Caco-2 (cell line): ENCODE measurements around the gene RPUSD4. TPM values are rescaled to one million over a fixed set of nuclear protein-coding genes. Genes with fewer than 3 reads are reported as not detected.
A peak's percentile ranks its signal among the peaks of the same experiment; 100 is the strongest.

Experiments
- BruUV-seq: library from RNA; stranded (reverse); fragments of 400-500 nt; replicated peaks from 2 replicates; lab custom pipeline; 2021; lab: Mats Ljungman, UMichigan
- CTCF ChIA-PET: fragments of 300-600 bp; sonication (Branson Sonifier 250); formaldehyde crosslinking; loops from one replicate; lab custom pipeline; 2022; ENCODE audit warnings: antibody characterized with exemption; lab: Charles Lee
- POLR2A ChIA-PET: fragments of 300-600 bp; sonication (Branson Sonifier 250); formaldehyde crosslinking; loops from one replicate; lab custom pipeline; 2022; ENCODE audit warnings: antibody characterized with exemption; lab: Charles Lee
- DNase-seq, 2 experiments: peaks; one replicate each; pipeline versions ENCODE4 v3.0.0 to v3.0.0-alpha.2; 2020 to 2022
- H3K27me3 ChIP-seq: replicated peaks from 2 replicates; pipeline ENCODE4 v1.6.0; 2011; ENCODE audit warnings: low read length; ENCODE audit not compliant: control insufficient read depth, insufficient read depth
- H3K36me3 ChIP-seq: 2 replicates; pipeline ENCODE4 v1.5.1; 2011; ENCODE audit warnings: low read length; ENCODE audit not compliant: control insufficient read depth, insufficient read depth
- H3K4me1 ChIP-seq: fragments of 250-450 bp; sonication (Bioruptor Pico); 2 replicates; pipeline ENCODE4 v1.5.1; 2020; ENCODE audit warnings: mild to moderate bottlenecking
- H3K4me3 ChIP-seq: 2 replicates; pipeline ENCODE4 v1.5.1; 2011; ENCODE audit warnings: low read depth, mild to moderate bottlenecking, control low read depth, low read length
- H3K9me3 ChIP-seq: fragments of 250-450 bp; sonication (Bioruptor Pico); 2 replicates; pipeline ENCODE4 v1.5.1; 2020; ENCODE audit warnings: mild to moderate bottlenecking, moderate library complexity
- H3K27ac Mint-ChIP-seq: one replicate; pipeline ENCODE4 v1.8.0; 2022; ENCODE audit warnings: mixed read lengths; ENCODE audit not compliant: unreplicated experiment
- H3K27me3 Mint-ChIP-seq: one replicate; pipeline ENCODE4 v1.8.0; 2022; ENCODE audit warnings: mixed read lengths; ENCODE audit not compliant: insufficient read depth, unreplicated experiment
- H3K36me3 Mint-ChIP-seq: one replicate; pipeline ENCODE4 v1.8.0; 2022; ENCODE audit warnings: mild to moderate bottlenecking, mixed read lengths; ENCODE audit not compliant: insufficient read depth, unreplicated experiment
- H3K4me1 Mint-ChIP-seq: one replicate; pipeline ENCODE4 v1.8.0; 2022; ENCODE audit warnings: low read depth, mixed read lengths; ENCODE audit not compliant: unreplicated experiment
- H3K4me3 Mint-ChIP-seq: one replicate; pipeline ENCODE4 v1.8.0; 2022; ENCODE audit warnings: mild to moderate bottlenecking, moderate library complexity, mixed read lengths; ENCODE audit not compliant: unreplicated experiment
- H3K9me3 Mint-ChIP-seq: one replicate; pipeline ENCODE4 v1.8.0; 2022; ENCODE audit warnings: mixed read lengths; ENCODE audit not compliant: unreplicated experiment
- intact Hi-C: fragments of 100-400 bp; cut with micrococcal nuclease; formaldehyde crosslinking; loops from one replicate; pipeline ENCODE4 v1.10.0; 2022; ENCODE audit not compliant: unreplicated experiment
- total RNA-seq: library from RNA; stranded (reverse); gene quantifications from 2 replicates; pipeline ENCODE4 v1.2.3, GENCODE V29; 2022
- TF ChIP-seq, protein P1 (sequence below), 2 experiments: fragments of 200-600 bp in 1 of 2; IDR thresholded peaks; 1 replicate in 1 of 2; 2 replicates in 1 of 2; pipeline versions ENCODE4 v1.5.1 to v1.8.0; 2011 to 2022; ENCODE audit warnings: antibody characterized with exemption in 1 of 2, control low read depth in 1 of 2, inconsistent platforms in 1 of 2, low read depth in 1 of 2, low read length in 1 of 2, mild to moderate bottlenecking in 1 of 2, moderate library complexity in 1 of 2; ENCODE audit not compliant: insufficient read depth in 1 of 2, severe bottlenecking in 1 of 2, unreplicated experiment in 1 of 2

Gene RPUSD4
- total RNA-seq, 1 experiment from 2014 or later: 74.2 TPM

DNA sequence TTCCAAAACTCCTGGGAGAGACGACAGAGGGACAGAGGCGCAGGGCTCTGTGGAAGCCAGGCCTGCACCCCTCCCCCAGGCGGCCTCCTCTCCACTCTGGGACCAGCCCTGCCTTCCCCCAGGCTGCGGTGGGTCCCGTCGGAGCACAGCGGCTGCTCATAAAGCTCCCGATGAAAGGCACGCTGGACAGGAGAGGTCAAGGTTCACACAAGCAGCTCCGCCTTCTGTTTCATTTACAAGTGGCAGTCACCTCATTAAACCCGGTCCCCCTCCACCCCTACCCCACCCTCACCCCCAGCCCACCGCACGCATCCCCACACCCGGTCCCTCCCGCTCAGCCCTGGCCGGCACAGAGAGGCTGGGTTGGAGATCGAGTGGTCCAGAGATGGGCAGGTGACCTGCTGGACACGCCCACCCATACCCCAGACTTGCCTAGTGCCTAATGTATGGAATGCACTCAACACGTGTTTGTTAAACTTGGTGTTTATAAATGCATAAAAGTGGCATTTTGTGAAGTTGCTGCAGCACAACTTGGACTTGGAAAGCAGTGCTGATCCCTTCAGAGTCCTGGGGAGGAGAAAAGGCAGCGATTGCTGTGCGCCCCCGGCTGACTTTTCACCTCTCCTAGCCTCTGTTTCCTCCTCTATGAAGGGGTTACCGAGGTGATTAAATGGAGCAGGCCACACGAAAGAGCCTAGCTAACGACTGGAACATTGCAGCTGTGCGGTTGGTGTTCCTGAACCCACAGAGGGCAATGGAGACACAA, 26.0 kb downstream of the RPUSD4 start:
- no peaks in the 10 kb centered on the region for H3K36me3 Mint-ChIP-seq
- H3K27me3 Mint-ChIP-seq: no peaks in the 10 kb centered on the region
- intact Hi-C loops: loop anchor here (2.0 kb wide), 1 partner anchor 45 kb away; no protein-coding TSS in a partner anchor
- H3K4me1 Mint-ChIP-seq: no peaks in the 10 kb centered on the region
- no peak for DNase-seq
- Histone ChIP-seq H3K4me1 (0 out of 2 replicates have a peak, but pooled peaks cover 4% of the 10 kb centered on the region), H3K4me3 (no peak overlapping the region), H3K36me3 (peaks cover 2% of the 10 kb centered on the region; the same call in 1 of the 2 replicates), H3K9me3 (no peaks in the 10 kb centered on the region), H3K27me3 (no peaks in the 10 kb centered on the region)
- POLR2A ChIA-PET: no interaction called here
- CTCF ChIA-PET: no interaction called here
- no peak overlapping the region for H3K4me3 Mint-ChIP-seq
- TF ChIP-seq, protein P1, sequence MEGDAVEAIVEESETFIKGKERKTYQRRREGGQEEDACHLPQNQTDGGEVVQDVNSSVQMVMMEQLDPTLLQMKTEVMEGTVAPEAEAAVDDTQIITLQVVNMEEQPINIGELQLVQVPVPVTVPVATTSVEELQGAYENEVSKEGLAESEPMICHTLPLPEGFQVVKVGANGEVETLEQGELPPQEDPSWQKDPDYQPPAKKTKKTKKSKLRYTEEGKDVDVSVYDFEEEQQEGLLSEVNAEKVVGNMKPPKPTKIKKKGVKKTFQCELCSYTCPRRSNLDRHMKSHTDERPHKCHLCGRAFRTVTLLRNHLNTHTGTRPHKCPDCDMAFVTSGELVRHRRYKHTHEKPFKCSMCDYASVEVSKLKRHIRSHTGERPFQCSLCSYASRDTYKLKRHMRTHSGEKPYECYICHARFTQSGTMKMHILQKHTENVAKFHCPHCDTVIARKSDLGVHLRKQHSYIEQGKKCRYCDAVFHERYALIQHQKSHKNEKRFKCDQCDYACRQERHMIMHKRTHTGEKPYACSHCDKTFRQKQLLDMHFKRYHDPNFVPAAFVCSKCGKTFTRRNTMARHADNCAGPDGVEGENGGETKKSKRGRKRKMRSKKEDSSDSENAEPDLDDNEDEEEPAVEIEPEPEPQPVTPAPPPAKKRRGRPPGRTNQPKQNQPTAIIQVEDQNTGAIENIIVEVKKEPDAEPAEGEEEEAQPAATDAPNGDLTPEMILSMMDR (IDR thresholded peaks at IDR 0.05; ENCODE audit: insufficient read depth in 1 of 2, low read depth in 1 of 2, low read length in 1 of 2, severe bottlenecking in 1 of 2, unreplicated experiment in 1 of 2): no peak
- H3K9me3 Mint-ChIP-seq: no peaks in the 10 kb centered on the region
- H3K27ac Mint-ChIP-seq: peak overlapping the region; percentile 56
- no TSS peak for BruUV-seq

DNA sequence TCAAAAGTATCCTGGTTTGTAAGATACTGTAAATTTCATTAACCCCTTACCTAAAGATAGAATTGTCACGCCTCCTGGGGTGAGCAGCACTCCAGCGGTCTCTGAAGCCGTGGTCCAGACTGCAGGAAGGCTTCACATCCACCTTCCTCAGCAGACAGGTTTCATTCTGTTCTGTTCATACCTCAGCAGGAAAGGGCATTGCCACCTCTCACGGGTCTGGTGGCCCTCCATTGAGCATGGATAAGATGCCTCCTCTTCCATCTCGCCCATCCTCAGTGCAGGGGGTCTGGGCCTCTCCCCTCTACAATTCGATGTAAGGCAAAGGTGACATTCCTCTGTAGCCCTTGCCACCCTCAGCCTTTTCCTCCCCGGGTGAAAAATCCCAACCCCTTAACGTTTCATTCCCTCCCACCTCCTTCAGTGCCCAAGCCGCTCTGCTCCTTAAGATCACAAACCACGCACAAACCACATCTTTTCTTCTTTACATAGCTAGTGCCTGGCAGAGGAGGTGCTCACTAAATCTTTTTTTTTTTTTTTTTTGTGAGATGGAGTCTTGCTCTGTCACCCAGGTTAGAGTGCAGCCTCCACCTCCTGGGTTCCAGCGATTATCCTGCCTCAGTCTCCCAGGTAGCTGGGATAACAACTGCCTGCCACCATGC, 28.5 kb downstream of the RPUSD4 start:
- Mint-ChIP-seq H3K4me1 (no peaks in the 10 kb centered on the region), H3K4me3 (no peak overlapping the region), H3K36me3 (no peaks in the 10 kb centered on the region), H3K27ac (no peak overlapping the region), H3K9me3 (no peaks in the 10 kb centered on the region), H3K27me3 (no peaks in the 10 kb centered on the region)
- CTCF ChIA-PET: interaction anchor here (0.6 kb wide), 1 partner anchor 249 kb away, joined by 3 read pairs; no protein-coding TSS in a partner anchor
- Histone ChIP-seq H3K27me3 (no peaks in the 10 kb centered on the region), H3K9me3 (no peaks in the 10 kb centered on the region), H3K4me1 (0 out of 2 replicates have a peak, but pooled peaks cover 4% of the 10 kb centered on the region), H3K36me3 (no peaks in the 10 kb centered on the region; the same call in 1 of the 2 replicates), H3K4me3 (no peak overlapping the region)
- BruUV-seq: no TSS peak
- intact Hi-C loops: no loop called here
- POLR2A ChIA-PET: no interaction called here
- TF ChIP-seq, protein P1 (IDR thresholded peaks at IDR 0.05; ENCODE audit: insufficient read depth in 1 of 2, low read depth in 1 of 2, low read length in 1 of 2, severe bottlenecking in 1 of 2, unreplicated experiment in 1 of 2): no peak
- DNase-seq: no peak

DNA sequence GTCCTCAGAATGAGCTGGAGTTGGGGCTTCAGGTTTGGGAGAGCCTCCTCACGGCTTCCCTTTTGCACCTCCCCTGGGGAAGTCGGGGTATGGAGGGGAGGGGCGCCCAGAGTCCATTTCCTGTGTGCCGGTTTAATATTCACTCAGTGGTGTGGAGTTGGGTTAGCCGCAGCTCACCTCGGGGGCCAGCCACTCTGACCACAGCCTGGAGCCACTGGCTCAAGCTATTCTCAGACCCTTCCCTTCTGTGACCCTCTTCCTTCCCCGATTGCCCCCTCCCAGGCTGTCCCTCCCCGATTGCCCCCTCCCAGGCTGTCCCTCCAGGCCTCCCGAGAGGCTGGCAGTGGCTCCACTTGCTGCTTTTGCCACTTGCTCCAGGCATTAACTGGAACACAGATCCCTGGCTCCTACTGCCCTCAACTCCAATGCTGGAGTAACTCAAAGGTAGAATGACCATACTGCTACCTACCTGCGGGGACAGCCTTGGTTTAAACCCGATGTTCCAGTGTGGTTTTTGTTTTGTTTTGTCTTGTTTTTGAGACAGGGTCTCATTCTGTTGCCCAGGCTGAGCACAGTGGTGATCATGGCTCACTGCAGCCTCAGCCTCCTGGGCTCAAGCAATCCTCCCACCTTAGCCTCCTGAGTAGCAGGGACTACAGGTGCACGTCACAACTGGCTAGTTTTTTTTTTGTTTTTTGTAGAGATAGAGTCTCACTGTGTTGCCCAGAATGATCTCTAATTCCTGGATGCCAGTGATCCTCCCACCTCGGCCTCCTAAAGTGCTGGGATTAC, 29.3 kb downstream of the RPUSD4 start:
- H3K27me3 ChIP-seq: no peaks in the 10 kb centered on the region
- Mint-ChIP-seq H3K9me3 (no peaks in the 10 kb centered on the region), H3K27ac (no peak overlapping the region), H3K27me3 (no peaks in the 10 kb centered on the region), H3K36me3 (no peaks in the 10 kb centered on the region), H3K4me1 (no peaks in the 10 kb centered on the region), H3K4me3 (no peak overlapping the region)
- no peaks in the 10 kb centered on the region for H3K36me3 ChIP-seq
- ChIA-PET CTCF (no interaction called here), POLR2A (interaction anchor here (0.6 kb wide), 1 partner anchor 752 kb away, joined by 3 read pairs; no protein-coding TSS in a partner anchor)
- H3K4me3 ChIP-seq: no peak overlapping the region
- H3K9me3 ChIP-seq: no peaks in the 10 kb centered on the region
- BruUV-seq: no TSS peak
- intact Hi-C loops: no loop called here
- H3K4me1 ChIP-seq: 0 out of 2 replicates have a peak, but pooled peaks cover 4% of the 10 kb centered on the region
- no peak for DNase-seq
- TF ChIP-seq, protein P1 (IDR thresholded peaks at IDR 0.05; ENCODE audit: insufficient read depth in 1 of 2, low read depth in 1 of 2, low read length in 1 of 2, severe bottlenecking in 1 of 2, unreplicated experiment in 1 of 2): no peak
